ENCODE data around the gene SLC15A2.

The SLC15A2 gene

DNA sequence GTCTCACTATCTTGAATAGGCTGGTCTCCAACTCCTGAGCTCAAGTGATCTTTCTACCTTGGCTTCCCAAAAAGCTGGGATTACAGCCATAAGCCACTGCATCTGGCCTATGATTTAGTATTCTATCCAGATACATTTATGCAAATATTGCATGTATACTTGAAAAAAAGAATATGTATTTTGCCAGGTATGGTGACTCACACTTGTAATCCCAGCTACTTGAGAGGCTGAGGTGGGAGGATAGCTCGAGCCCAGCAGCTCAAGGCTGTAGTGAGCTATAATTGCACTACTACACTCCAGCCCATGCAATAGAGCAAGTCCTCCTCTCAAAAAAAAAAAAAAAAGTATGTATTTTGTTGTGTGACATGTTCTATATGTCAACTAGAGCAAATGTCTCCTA is 54.4 kb downstream of the SLC15A2 start:
- TF ChIP-seq, protein P1, sequence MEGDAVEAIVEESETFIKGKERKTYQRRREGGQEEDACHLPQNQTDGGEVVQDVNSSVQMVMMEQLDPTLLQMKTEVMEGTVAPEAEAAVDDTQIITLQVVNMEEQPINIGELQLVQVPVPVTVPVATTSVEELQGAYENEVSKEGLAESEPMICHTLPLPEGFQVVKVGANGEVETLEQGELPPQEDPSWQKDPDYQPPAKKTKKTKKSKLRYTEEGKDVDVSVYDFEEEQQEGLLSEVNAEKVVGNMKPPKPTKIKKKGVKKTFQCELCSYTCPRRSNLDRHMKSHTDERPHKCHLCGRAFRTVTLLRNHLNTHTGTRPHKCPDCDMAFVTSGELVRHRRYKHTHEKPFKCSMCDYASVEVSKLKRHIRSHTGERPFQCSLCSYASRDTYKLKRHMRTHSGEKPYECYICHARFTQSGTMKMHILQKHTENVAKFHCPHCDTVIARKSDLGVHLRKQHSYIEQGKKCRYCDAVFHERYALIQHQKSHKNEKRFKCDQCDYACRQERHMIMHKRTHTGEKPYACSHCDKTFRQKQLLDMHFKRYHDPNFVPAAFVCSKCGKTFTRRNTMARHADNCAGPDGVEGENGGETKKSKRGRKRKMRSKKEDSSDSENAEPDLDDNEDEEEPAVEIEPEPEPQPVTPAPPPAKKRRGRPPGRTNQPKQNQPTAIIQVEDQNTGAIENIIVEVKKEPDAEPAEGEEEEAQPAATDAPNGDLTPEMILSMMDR (IDR thresholded peaks at IDR 0.05; ENCODE audit: low read depth, low read length, missing control alignments), result no peak

DNA sequence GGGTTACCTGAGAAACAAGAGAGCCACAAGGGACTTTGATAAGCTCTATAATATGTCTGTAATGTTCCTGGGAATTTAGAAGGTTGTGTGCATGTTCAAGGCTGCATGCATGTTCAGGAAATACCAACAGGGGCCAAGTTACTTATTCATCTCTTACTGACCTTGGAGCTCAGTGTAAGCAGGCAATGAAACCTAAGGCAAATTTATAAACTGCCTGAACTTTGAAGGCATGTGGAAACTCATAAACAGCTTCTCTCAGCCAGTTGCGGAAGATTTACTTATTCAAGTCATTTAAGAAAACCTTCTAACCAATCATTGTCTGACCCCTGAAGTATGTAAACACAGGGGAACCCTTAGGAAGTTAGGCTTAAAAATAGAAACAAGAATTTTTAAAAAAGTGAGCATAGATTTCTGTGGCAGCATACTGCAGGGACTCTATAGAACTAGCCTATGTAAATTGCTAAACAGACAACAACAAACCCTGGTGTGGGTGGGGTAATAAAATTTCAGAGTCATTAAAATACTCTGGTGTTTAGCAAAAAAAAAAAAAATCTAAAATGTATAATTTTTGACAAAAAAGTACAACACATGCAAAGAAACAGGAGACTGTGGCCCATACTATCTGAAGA is 57.2 kb downstream of the SLC15A2 start:
- H3K4me3 ChIP-seq (replicated peaks; ENCODE audit: low read depth, low read length), result no peak overlapping the region
- no peak for DNase-seq (ENCODE audit: extremely low read depth, low read depth)
- TF ChIP-seq, protein P1 (IDR thresholded peaks at IDR 0.05; ENCODE audit: low read depth, low read length, missing control alignments), result no peak

More for the DNA sequence above, 54.4 kb downstream of the SLC15A2 start:
- DNase-seq (ENCODE audit: extremely low read depth, low read depth), result no peak
- H3K4me3 ChIP-seq (replicated peaks; ENCODE audit: low read depth, low read length), result no peak overlapping the region

DNA sequence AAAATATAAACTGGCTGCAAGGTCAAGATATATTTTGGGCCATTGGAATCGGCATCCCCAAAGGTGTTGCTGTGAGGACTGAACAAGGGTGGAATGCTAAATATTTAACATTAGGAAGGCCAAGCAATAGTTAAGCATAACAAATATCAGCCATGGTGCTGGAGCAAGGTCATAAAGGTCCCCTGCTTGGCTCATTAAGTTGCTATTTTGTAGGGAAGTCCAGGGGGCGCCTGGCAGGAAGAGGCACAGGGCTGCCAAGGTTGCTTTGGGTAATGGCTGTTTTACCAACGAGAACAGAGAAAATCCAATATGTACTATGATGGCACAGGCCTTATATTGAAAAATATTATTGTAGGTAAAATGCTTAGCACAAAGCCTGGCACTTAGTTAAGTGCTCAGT is 62.2 kb downstream of the SLC15A2 start:
- TF ChIP-seq, protein P1 (IDR thresholded peaks at IDR 0.05; ENCODE audit: low read depth, low read length, missing control alignments), result no peak
- H3K4me3 ChIP-seq (replicated peaks; ENCODE audit: low read depth, low read length), result no peak overlapping the region
- no peak for DNase-seq (ENCODE audit: extremely low read depth, low read depth)

DNA sequence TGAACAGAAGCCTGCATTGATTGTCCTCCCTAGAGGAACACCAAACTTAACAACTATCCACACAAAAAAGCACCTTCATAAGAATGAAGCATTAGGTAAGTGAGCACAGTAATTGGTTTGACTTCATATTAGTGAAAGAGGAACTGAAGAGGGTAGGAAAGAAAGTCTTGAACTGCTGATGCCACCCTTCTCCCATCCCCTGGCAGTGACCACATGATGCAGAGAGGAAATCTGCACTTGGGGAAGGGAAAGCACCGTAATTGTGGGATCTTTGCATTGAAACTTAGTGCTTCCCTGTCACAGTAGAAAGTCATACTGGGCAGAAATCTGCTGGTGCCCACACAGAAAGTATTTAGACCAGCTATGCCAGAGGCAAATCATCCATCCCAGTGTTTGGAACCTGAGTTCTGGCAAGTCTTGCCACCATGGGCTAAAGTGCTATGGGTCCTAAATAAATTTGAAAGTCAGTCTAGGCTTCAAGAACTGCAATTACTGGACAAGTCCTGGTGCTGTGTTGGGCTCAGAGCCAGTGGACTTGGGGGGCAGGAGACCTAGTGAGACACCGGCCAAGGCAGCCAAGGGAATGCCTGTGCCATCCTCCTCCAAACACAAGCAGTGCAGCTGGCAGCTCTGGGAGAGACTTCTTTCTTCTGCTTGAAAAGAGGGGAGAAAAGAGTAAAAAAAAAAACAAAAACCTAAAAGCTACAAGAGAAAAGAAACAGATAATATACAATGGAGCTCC is 63.6 kb downstream of the SLC15A2 start:
- TF ChIP-seq, protein P1 (IDR thresholded peaks at IDR 0.05; ENCODE audit: low read depth, low read length, missing control alignments), result no peak
- no peak for DNase-seq (ENCODE audit: extremely low read depth, low read depth)

DNA sequence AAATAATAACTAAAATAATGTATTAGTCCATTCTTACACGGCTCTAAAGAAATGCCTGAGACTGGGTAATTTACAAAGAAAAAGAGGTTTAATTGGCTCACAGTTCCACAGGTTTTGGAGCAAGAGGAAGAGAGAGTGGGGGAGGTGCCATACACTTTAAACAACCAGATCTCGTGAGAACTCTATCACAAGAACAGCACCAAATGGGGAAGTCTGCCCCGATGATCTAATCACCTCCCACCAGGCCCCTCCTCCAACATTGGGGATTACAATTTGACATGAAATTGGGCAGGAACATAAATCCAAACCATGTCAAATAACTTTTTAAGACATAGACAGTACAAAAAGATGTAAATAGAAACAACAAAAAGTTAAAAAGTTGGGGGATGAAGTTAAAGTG is 64.6 kb downstream of the SLC15A2 start:
- TF ChIP-seq, protein P1 (IDR thresholded peaks at IDR 0.05; ENCODE audit: low read depth, low read length, missing control alignments), result no peak
- no peak overlapping the region for H3K4me3 ChIP-seq (replicated peaks; ENCODE audit: low read depth, low read length)
- DNase-seq (ENCODE audit: extremely low read depth, low read depth), result no peak

More for the DNA sequence above, 63.6 kb downstream of the SLC15A2 start:
- no peak overlapping the region for H3K4me3 ChIP-seq (replicated peaks; ENCODE audit: low read depth, low read length)

DNA sequence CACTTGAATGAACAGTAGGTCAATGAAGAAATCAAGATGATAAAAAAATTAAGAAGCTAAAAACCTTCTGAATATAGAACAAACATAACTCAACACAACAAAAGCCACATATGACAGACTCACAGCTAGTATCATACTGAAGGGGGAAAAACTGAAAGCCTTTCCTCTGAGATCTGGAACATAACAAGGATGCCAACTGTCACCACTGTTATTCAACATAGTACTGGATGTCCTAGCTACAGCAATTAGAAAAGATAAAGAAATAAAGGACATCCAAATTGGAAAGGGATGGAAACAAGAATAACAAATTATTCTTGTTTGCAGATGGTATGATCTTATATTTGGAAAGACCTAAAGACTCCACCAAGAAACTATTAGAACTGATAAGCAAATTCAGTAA is 67.1 kb downstream of the SLC15A2 start:
- TF ChIP-seq, protein P1 (IDR thresholded peaks at IDR 0.05; ENCODE audit: low read depth, low read length, missing control alignments), result no peak
- DNase-seq (ENCODE audit: extremely low read depth, low read depth), result no peak

More for the DNA sequence above, 67.1 kb downstream of the SLC15A2 start:
- H3K4me3 ChIP-seq (replicated peaks; ENCODE audit: low read depth, low read length), result no peak overlapping the region

Measured in HFF-Myc (cell line).